GM21367 (cell line): ENCODE data around the gene UNC5A.
"Not testable (repeated sequence)": the region's sequence is repeated elsewhere in the genome, so short reads cannot be mapped to it uniquely, and the experiment has no call there.

Experiments used
- ATAC-seq: cut with Tn5 transposase; IDR thresholded peaks from one replicate; pipeline ENCODE4 v1.9.1; 2021; ENCODE audit not compliant: unreplicated experiment

The UNC5A gene

GRCh38 chr5:176861276-176861675 lies 50.9 kb downstream of the UNC5A start:
- ATAC-seq = no peak

DNA sequence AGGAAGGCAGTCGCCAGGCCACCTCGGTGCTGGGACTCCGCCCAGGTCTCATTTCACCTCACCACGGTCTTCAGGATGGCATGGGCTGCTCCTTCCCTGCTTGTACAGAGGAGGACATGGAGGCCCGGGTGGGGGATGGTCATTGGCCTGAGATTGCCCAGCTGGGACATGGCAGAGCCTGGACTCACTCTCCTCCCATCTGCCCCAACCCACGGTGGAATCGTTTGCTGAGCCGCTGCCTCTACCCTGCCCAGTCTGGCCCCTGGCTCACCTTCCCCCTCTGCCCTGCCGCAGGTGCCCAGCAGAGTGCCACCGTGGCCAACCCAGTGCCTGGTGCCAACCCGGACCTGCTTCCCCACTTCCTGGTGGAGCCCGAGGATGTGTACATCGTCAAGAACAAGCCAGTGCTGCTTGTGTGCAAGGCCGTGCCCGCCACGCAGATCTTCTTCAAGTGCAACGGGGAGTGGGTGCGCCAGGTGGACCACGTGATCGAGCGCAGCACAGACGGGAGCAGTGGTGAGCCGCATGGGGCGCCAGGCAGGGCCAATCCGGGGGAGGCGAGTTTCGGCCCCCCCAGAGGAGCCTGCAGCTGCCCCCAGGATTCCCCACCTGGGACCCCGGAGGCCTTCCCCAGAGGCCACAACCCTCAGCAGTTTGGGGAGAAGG lies 52.1 kb downstream of the UNC5A start:
- ATAC-seq = no peak

- no peak for ATAC-seq
Observed at GRCh38 chr5:176863041-176863764, 52.8 kb downstream of the UNC5A start.

GRCh38 chr5:176863765-176864098 lies 53.4 kb downstream of the UNC5A start:
- no peak for ATAC-seq

DNA sequence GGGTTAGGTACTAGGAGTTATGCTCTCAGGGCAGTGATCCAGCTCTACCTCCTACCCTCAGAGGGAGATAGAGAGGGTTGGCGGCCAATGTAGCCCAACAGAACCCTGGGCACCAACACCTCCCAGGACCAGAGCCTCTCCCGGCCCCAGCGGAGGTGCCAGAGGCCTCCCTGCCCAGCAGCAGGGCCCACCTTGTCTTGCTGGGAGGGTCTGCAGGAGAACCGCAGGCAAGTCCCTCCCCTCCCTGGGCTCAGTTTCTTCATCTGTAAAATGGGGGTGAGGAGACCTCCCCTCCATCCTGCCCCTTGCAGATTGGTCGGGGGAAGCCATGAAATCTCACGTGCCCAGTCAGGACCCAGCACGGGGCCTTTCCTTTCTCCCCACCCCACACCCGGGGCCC lies 54.4 kb downstream of the UNC5A start:
- no peak for ATAC-seq

DNA sequence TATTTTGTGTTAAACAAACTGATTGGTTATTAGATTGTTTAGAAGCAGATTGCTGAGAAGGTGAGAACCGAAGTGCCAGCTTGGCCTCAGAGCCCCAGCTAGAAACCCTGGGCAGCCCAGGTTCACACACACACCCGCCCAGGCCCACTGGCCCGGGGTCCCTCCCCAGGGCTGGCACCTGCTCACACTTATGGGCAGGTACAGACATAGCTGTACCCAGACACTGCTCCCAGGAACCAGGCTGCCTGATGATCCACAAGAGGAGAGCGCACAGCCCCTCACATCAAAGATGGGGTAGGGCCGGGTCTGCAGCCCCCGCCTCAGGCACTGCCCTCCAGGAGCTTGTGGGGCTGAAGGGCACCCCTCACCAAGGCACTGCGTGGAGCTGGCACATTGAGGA lies 55.6 kb downstream of the UNC5A start:
- ATAC-seq = no peak

DNA sequence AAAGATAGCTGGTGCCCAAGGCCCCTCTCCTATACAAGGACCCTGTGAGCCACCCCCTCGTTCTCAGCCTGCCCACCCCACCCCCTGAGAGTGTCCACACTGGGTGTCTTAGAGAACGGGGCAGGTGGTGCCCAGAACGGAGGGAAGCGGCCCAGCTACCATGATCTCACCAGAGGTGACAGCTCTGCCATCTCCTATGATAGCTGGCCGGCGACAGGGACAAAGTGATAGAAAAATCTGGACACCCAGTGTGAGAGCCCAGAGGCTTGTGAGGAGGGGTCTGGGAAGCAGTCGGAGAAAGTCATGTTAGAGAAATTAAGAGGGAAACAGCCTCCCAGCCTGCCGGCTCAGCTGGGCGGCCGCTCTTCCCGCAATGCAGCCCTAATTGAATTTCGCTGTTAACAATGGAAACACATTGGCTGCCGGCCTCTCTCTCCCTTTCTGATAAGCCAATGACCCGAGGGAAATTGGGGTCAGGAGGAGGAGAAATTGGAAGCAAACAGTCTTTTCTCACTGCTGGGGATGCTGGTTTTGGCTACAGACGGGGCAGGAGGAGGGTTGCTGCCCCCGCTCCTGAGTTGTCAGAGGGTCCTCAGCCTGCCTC lies 56.5 kb downstream of the UNC5A start:
- no peak for ATAC-seq

DNA sequence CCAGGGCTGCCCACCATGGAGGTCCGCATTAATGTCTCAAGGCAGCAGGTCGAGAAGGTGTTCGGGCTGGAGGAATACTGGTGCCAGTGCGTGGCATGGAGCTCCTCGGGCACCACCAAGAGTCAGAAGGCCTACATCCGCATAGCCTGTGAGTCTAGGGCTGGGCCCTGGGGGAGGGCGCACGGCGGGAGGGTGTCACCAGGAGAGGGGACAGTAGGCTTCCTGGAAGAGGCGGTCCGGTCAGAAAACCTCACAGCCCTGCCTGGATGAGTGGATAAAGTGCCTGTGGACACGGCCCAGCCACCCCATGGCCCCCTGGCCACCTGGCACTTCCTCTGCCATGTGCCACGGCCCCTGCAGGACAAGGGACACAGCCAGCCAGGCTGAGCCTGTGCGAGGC lies 57.8 kb downstream of the UNC5A start:
- no peak for ATAC-seq

GRCh38 chr5:176868731-176869130 lies 58.4 kb downstream of the UNC5A start:
- no peak for ATAC-seq

- ATAC-seq = no peak
Observed at GRCh38 chr5:176869501-176870109, 59.2 kb downstream of the UNC5A start.

DNA sequence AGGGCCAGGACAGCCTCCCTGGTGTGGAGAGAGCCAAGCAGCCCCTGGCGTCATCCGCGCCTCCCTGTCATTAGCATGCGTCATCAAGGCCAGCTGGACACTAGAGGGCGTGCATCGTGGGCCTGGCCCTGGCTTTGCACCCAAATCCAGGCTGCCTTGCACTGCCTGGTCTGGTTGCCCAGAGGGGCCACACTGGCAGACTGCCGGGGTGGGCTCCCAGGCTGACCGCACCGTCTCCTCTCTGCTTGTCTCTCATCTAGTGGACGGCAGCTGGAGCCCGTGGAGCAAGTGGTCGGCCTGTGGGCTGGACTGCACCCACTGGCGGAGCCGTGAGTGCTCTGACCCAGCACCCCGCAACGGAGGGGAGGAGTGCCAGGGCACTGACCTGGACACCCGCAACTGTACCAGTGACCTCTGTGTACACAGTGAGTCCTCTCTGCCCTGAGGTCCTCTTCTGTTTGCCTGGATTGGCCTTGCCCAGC lies 59.8 kb downstream of the UNC5A start:
- no peak for ATAC-seq

- ATAC-seq = not testable (repeated sequence)
Observed at GRCh38 chr5:176870644-176871043, 60.3 kb downstream of the UNC5A start.

DNA sequence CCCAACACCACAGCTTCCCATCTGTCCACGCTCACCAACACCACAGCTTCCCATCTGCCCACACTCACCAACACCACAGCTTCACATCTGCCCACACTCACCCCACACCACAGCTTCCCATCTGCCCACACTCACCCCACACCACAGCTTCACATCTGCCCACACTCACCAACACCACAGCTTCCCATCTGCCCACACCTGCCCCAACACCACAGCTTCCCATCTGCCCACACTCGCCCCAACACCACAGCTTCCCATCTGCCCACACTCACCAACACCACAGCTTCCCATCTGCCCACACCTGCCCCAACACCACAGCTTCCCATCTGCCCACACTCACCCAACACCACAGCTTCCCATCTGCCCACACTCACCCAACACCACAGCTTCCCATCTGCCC lies 62.2 kb downstream of the UNC5A start:
- not testable (repeated sequence) for ATAC-seq

DNA sequence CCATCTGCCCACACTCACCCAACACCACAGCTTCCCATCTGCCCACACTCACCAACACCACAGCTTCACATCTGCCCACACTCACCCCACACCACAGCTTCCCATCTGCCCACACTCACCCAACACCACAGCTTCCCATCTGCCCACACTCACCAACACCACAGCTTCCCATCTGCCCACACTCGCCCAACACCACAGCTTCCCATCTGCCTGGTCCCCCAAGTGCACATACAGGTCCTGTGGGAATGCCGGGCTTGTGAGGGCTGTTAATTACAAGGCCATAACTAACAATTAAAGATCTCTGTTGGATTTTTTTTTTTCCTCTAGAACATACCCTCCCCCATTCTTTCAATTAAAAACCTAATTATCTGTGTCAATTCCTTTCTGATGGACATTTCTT lies 62.7 kb downstream of the UNC5A start:
- ATAC-seq = not testable (repeated sequence)

- ATAC-seq = no peak
Observed at GRCh38 chr5:176873541-176874172, 63.3 kb downstream of the UNC5A start.

- no peak for ATAC-seq
Observed at GRCh38 chr5:176874198-176874780, 63.9 kb downstream of the UNC5A start.

DNA sequence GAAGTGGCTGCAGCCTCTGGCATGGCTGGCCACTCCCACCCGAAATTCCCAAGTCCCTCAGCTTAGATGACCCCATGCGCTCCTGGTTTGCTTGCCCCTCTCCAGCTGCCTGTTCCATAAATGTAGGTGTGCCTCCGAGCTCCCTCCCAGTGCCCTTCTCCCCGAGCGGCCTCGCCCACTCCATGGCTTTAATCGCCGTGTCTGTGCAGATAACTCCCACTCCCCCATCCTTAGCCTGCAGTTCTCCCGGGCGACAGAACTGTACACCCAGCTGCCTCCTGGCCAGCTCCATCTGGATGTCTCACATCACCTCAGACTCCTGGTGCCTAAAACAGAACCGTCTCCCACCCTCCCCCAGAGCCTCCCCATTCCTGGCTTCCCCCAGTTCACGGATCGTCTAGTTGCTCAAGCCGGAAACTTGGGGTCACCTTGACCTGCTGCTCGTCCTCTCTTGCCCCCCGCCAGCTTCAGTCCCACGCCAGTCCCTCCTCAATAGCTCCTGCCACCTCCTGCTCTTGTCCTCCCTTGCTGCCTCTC lies 64.7 kb downstream of the UNC5A start:
- no peak for ATAC-seq

- ATAC-seq = no peak
Observed at GRCh38 chr5:176875783-176876505, 65.6 kb downstream of the UNC5A start.

DNA sequence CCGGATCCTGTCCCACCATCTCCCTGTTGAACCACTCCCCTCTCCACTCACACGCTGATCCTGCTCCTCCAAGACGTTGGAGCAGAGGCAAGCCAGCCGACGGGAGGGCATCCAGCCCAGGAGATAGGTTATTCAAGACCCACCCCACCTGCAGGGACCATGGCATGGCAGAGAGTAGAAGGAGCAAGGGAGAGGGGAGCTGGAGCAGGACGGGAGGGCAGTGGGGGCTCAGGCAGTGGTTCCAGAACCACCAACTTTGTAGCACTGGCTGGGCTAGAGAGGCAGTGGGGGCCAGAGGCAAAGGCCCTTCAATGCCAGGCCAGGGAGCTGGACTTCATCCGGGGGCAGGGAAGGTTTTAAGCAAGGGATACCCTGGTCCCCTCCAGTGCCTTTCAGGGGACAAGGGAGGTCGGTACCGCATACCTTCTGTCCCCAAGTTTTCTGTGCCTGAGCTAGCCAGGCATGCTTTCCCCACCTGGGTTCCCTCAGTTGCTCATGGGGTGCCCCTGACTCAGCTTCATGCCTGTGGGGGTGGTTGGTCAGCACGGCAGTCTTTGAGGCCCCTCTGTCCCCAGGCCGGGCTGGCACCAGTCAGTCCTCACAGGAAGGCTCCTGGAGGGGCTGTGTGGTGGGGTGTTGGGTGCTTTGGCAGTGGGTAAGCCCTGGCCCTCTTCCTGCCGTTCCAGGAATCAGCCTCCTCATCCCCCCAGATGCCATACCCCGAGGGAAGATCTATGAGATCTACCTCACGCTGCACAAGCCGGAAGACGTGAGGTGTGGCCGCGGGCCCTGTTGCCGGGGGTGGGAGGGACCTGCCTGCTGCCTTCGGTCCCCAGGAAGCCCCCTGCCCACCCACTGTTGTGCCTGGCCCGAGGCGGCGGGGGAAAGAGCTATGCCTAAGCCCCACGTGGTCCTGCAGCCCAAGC lies 66.4 kb downstream of the UNC5A start:
- no peak for ATAC-seq
